ENCODE data around the gene LAMB4.

- TF ChIP-seq EZH2 (IDR thresholded peaks at IDR 0.05; ENCODE audit: low read depth, low read length, severe bottlenecking) (no peak), EGR1 (IDR thresholded peaks at IDR 0.05; ENCODE audit: borderline replicate concordance, low read depth, low read length) (no peak), ATF3 (IDR thresholded peaks at IDR 0.05; ENCODE audit: insufficient read depth, low read depth, low read length) (no peak), CTCF (IDR thresholded peaks at IDR 0.05; ENCODE audit: control extremely low read depth in 1 of 3, insufficient read depth in 1 of 3, low read depth in 1 of 3, low read length in 3 of 3) (no peak), KDM5A (IDR thresholded peaks at IDR 0.05; ENCODE audit: low read length) (no peak), POLR2A (IDR thresholded peaks at IDR 0.05; ENCODE audit: control extremely low read depth in 1 of 2, low read depth in 2 of 2, low read length in 2 of 2) (no peak), POLR2AphosphoS5 (IDR thresholded peaks at IDR 0.05; ENCODE audit: low read depth, low read length) (no peak), CREB1 (IDR thresholded peaks at IDR 0.05) (no peak), RFX5 (IDR thresholded peaks at IDR 0.05; ENCODE audit: borderline replicate concordance, low read depth, low read length) (no peak), BACH1 (IDR thresholded peaks at IDR 0.05; ENCODE audit: low read length) (no peak), SP4 (IDR thresholded peaks at IDR 0.05; ENCODE audit: low read length) (no peak), JUN (IDR thresholded peaks at IDR 0.05; ENCODE audit: low read depth, low read length) (no peak)
These were observed 28.4 kb downstream of the LAMB4 start for GRCh38 chr7:108101759-108102158.

Measured in H1 (cell line).